ENCODE results near the gene CCDC88C.

The CCDC88C gene

GRCh38 chr14:91328313-91329050 lies 89.1 kb downstream of the CCDC88C start:
- Histone ChIP-seq H3K27ac (ENCODE audit: low read depth, low read length) (no peak overlapping the region), H3K4me3 (ENCODE audit: low read length) (no peak overlapping the region), H3K4me1 (ENCODE audit: insufficient read depth, low read length) (peaks cover 3% of the 10 kb centered on the region; the same call in 1 of the 2 replicates), H3K9me3 (ENCODE audit: insufficient read depth, low read depth, low read length) (no peaks in the 10 kb centered on the region), H3K9ac (ENCODE audit: low read depth, low read length) (no peak overlapping the region), H3K27me3 (ENCODE audit: insufficient read depth, low read length) (no peaks in the 10 kb centered on the region), H3K36me3 (ENCODE audit: insufficient read depth, low read length) (peaks cover 34% of the 10 kb centered on the region)
- 96% methylated on average over 27 of the region's 27 CpGs for WGBS

- no peaks in the 10 kb centered on the region for H3K9me3 ChIP-seq (ENCODE audit: insufficient read depth, low read depth, low read length)
- WGBS: 93% methylated on average over 10 of the region's 10 CpGs
- no peak overlapping the region for H3K27ac ChIP-seq (ENCODE audit: low read depth, low read length)
- H3K4me3 ChIP-seq (ENCODE audit: low read length): no peak overlapping the region
- H3K9ac ChIP-seq (ENCODE audit: low read depth, low read length): no peak overlapping the region
- H3K27me3 ChIP-seq (ENCODE audit: insufficient read depth, low read length): no peaks in the 10 kb centered on the region
- peaks cover 3% of the 10 kb centered on the region; the same call in 1 of the 2 replicates for H3K4me1 ChIP-seq (ENCODE audit: insufficient read depth, low read length)
- H3K36me3 ChIP-seq (ENCODE audit: insufficient read depth, low read length): peaks cover 35% of the 10 kb centered on the region
These were observed 89.8 kb downstream of the CCDC88C start for GRCh38 chr14:91327661-91328312.

GRCh38 chr14:91327250-91327595 lies 90.4 kb downstream of the CCDC88C start:
- WGBS: 95% methylated on average over 7 of the region's 7 CpGs
- Histone ChIP-seq H3K9me3 (ENCODE audit: insufficient read depth, low read depth, low read length) (no peaks in the 10 kb centered on the region), H3K9ac (ENCODE audit: low read depth, low read length) (no peak overlapping the region), H3K36me3 (ENCODE audit: insufficient read depth, low read length) (peaks cover 39% of the 10 kb centered on the region), H3K27me3 (ENCODE audit: insufficient read depth, low read length) (no peaks in the 10 kb centered on the region), H3K4me1 (ENCODE audit: insufficient read depth, low read length) (peaks cover 3% of the 10 kb centered on the region; the same call in 1 of the 2 replicates), H3K4me3 (ENCODE audit: low read length) (no peak overlapping the region), H3K27ac (ENCODE audit: low read depth, low read length) (no peak overlapping the region)

- H3K4me1 ChIP-seq (ENCODE audit: insufficient read depth, low read length): peaks cover 3% of the 10 kb centered on the region; the same call in 1 of the 2 replicates
- H3K27ac ChIP-seq (ENCODE audit: low read depth, low read length): no peak overlapping the region
- 98% methylated on average over 14 of the region's 14 CpGs for WGBS
- no peaks in the 10 kb centered on the region for H3K9me3 ChIP-seq (ENCODE audit: insufficient read depth, low read depth, low read length)
- H3K27me3 ChIP-seq (ENCODE audit: insufficient read depth, low read length): no peaks in the 10 kb centered on the region
- no peak overlapping the region for H3K9ac ChIP-seq (ENCODE audit: low read depth, low read length)
- no peak overlapping the region for H3K4me3 ChIP-seq (ENCODE audit: low read length)
- peaks cover 42% of the 10 kb centered on the region for H3K36me3 ChIP-seq (ENCODE audit: insufficient read depth, low read length)
These were observed 90.9 kb downstream of the CCDC88C start for GRCh38 chr14:91326514-91327249.

- Histone ChIP-seq H3K27ac (ENCODE audit: low read depth, low read length) (no peak overlapping the region), H3K4me3 (ENCODE audit: low read length) (no peak overlapping the region), H3K9ac (ENCODE audit: low read depth, low read length) (no peak overlapping the region), H3K36me3 (ENCODE audit: insufficient read depth, low read length) (peaks cover 60% of the 10 kb centered on the region), H3K27me3 (ENCODE audit: insufficient read depth, low read length) (no peaks in the 10 kb centered on the region), H3K9me3 (ENCODE audit: insufficient read depth, low read depth, low read length) (no peaks in the 10 kb centered on the region), H3K4me1 (ENCODE audit: insufficient read depth, low read length) (peaks cover 3% of the 10 kb centered on the region; the same call in 1 of the 2 replicates)
- 92% methylated on average over 20 of the region's 20 CpGs for WGBS
These were observed 92.7 kb downstream of the CCDC88C start for GRCh38 chr14:91324606-91325575.

- Histone ChIP-seq H3K27me3 (ENCODE audit: insufficient read depth, low read length) (no peaks in the 10 kb centered on the region), H3K4me3 (ENCODE audit: low read length) (no peak overlapping the region), H3K4me1 (ENCODE audit: insufficient read depth, low read length) (peaks cover 3% of the 10 kb centered on the region; the same call in 1 of the 2 replicates), H3K9ac (ENCODE audit: low read depth, low read length) (no peak overlapping the region), H3K36me3 (ENCODE audit: insufficient read depth, low read length) (peaks cover 67% of the 10 kb centered on the region), H3K27ac (ENCODE audit: low read depth, low read length) (no peak overlapping the region), H3K9me3 (ENCODE audit: insufficient read depth, low read depth, low read length) (no peaks in the 10 kb centered on the region)
- 79% methylated on average over 24 of the region's 25 CpGs for WGBS
These were observed 93.7 kb downstream of the CCDC88C start for GRCh38 chr14:91323671-91324605.

GRCh38 chr14:91323031-91323430 lies 94.6 kb downstream of the CCDC88C start:
- Histone ChIP-seq H3K36me3 (ENCODE audit: insufficient read depth, low read length) (peaks cover 75% of the 10 kb centered on the region), H3K9me3 (ENCODE audit: insufficient read depth, low read depth, low read length) (no peaks in the 10 kb centered on the region), H3K9ac (ENCODE audit: low read depth, low read length) (no peak overlapping the region), H3K4me3 (ENCODE audit: low read length) (no peak overlapping the region), H3K4me1 (ENCODE audit: insufficient read depth, low read length) (peaks cover 3% of the 10 kb centered on the region; the same call in 1 of the 2 replicates), H3K27me3 (ENCODE audit: insufficient read depth, low read length) (no peaks in the 10 kb centered on the region), H3K27ac (ENCODE audit: low read depth, low read length) (no peak overlapping the region)
- WGBS: 90% methylated on average over 6 of the region's 6 CpGs

- Histone ChIP-seq H3K36me3 (ENCODE audit: insufficient read depth, low read length) (peaks cover 79% of the 10 kb centered on the region), H3K9me3 (ENCODE audit: insufficient read depth, low read depth, low read length) (no peaks in the 10 kb centered on the region), H3K4me1 (ENCODE audit: insufficient read depth, low read length) (peaks cover 3% of the 10 kb centered on the region; the same call in 1 of the 2 replicates), H3K27me3 (ENCODE audit: insufficient read depth, low read length) (no peaks in the 10 kb centered on the region), H3K9ac (ENCODE audit: low read depth, low read length) (no peak overlapping the region), H3K27ac (ENCODE audit: low read depth, low read length) (no peak overlapping the region), H3K4me3 (ENCODE audit: low read length) (no peak overlapping the region)
- 93% methylated on average over 6 of the region's 6 CpGs for WGBS
These were observed 95.0 kb downstream of the CCDC88C start for GRCh38 chr14:91322623-91323022.

GRCh38 chr14:91321131-91321530 lies 96.5 kb downstream of the CCDC88C start:
- H3K27me3 ChIP-seq (ENCODE audit: insufficient read depth, low read length): no peaks in the 10 kb centered on the region
- H3K36me3 ChIP-seq (ENCODE audit: insufficient read depth, low read length): peaks cover 85% of the 10 kb centered on the region
- H3K4me3 ChIP-seq (ENCODE audit: low read length): no peak overlapping the region
- peaks cover 3% of the 10 kb centered on the region; the same call in 1 of the 2 replicates for H3K4me1 ChIP-seq (ENCODE audit: insufficient read depth, low read length)
- 95% methylated on average over 12 of the region's 12 CpGs for WGBS
- 0 out of 2 replicates have a peak, but pooled peaks cover 3% of the 10 kb centered on the region for H3K9me3 ChIP-seq (ENCODE audit: insufficient read depth, low read depth, low read length)
- H3K9ac ChIP-seq (ENCODE audit: low read depth, low read length): no peak overlapping the region
- H3K27ac ChIP-seq (ENCODE audit: low read depth, low read length): no peak overlapping the region

Data from HUES64 (cell line).